NCI-H1694 (cell line): ENCODE data around the gene PYY.
A peak's percentile ranks its signal among the peaks of the same experiment; 100 is the strongest.
"Not testable (repeated sequence)": the region's sequence is repeated elsewhere in the genome, so short reads cannot be mapped to it uniquely, and the experiment has no call there.

Experiments used
- DNase-seq: peaks from one replicate; lab custom pipeline; 2025; lab: John Stamatoyannopoulos, UW

PYY gene

GRCh38 chr17:43945074-43945829, 8.5 kb downstream of the PYY start:
- no peak for DNase-seq

GRCh38 chr17:43942051-43942685, 11.6 kb downstream of the PYY start, which contains the start of gene PPY:
Gene PPY, minus strand, starts transcription at chr17:43942476. Its CDS starts 822 bp downstream, at chr17:43941654.
- DNase-seq = no peak

GRCh38 chr17:43940630-43941029, 13.1 kb downstream of the PYY start:
- peak; percentile 62 for DNase-seq

GRCh38 chr17:43939886-43940285, 13.9 kb downstream of the PYY start:
- no peak for DNase-seq

- not testable (repeated sequence) for DNase-seq
Observed at GRCh38 chr17:43939452-43939851, 14.3 kb downstream of the PYY start.

- DNase-seq = no peak
Observed at GRCh38 chr17:43938838-43939182, 14.9 kb downstream of the PYY start.

- no peak for DNase-seq
Observed at GRCh38 chr17:43936434-43936833, 17.3 kb downstream of the PYY start.

DNA sequence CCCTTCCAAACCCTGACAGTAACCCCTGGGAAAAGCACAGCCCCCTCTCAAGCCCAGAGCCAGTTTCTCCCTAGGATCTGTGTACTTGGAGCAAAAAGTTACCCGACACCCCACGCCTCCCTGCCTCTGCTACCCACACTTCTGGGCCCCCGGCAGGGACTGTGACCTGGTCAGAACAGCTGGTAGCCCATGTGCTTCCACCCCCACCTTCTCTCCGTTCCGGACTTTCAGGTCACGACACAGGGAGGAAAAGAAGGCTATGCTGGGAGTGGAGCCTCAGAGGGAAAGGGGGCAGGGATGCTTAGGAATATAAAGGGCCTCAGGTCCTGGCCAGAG, 17.8 kb downstream of the PYY start:
- no peak for DNase-seq

DNA sequence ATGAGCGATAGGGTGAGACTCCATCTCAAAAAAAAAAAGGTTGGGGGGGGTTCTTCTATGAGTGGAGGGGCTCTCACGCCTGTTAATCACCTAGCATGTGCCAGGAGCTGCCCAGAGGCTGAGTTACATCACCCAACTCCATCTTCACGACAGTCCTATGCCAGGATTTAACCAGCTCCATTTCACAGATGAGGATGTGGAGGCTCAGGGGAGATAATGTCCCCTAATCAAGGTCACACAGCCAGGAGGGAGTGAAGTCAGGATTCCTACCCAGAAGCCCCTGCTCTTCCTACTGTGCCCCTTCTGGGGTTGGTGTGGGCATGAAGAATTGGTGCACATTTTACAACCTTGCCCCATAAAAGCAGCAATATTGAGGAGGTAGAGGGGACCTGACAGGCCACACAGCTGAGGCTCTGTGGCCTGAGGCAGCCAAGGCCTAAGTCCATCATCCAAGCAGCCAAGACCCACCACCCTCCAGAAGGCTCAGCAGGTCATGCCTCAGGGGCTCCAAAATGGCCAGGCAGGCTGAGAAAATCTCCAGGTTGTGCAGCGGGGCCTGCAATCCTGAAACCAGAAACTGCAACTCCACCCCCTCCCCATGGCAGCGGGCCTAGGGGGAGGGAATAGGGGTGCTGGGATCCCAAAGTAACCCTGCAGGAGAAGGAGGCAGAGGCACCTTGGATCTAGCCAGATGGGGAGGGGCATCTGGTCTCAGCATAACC, 18.4 kb downstream of the PYY start:
- no peak for DNase-seq

DNA sequence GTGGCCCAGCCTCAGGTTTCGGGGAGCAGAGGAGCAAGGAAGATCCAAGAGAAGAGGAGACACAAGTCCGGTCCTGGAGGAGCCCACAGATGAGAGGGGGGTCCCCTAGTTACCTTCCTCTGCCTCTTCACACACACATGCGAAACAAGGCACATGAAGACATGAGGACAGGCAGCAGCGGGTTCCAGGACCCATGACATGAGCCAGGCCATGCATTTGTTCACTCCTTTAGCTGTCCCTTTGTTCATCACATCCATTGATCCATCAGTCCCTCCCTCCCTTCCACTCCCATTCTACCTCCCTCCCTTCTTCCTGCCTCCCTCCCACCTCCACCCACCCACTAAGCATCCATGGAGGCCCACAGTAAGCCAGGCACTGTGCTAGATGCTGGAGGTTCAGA, 20.8 kb downstream of the PYY start:
- DNase-seq = no peak

- DNase-seq = no peak
Observed at GRCh38 chr17:43932357-43932756, 21.4 kb downstream of the PYY start.

DNA sequence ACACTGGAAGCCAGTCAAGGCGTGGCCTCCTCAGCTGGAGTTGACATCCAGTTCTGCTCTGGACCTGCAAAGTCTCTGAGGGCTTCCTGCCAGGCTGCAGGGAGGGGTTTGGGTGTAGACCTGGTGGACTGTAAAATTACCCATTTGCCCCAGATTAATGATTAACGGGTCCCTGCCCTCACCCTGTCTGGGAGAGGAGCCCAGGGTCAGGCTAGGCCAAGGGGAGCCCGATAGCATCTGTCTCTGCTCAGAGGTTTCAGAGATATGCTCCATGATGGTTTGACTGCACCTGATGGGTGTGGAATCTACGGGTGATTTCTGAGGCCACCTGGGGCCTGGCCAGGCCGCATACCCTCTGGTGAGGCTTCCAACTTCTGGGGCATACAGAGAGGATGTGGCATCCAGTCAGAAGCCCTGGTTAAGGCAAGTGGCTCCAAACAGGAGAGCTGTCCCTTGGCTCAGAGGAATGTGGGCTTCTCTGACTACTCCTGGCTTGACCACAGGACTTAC, 22.6 kb downstream of the PYY start:
- no peak for DNase-seq

DNA sequence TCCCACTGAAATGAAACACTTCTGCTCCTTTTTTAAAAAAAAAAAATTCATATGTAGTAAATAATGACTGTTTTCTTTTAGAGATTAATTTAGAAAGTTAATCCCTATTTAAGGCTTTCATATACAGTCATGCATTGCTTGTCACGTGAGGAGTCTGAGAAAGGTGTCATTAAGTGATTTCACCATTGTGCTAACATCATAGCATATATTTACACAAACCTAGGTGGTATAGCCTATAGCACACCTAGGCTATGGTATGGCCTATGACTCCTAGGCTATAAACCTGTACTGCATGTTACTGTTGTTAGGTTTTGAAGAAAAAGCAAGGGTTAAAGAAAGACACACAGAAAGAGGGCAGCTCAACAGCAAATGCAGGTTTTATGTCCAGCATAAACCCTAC, 25.1 kb downstream of the PYY start:
- DNase-seq = no peak

DNA sequence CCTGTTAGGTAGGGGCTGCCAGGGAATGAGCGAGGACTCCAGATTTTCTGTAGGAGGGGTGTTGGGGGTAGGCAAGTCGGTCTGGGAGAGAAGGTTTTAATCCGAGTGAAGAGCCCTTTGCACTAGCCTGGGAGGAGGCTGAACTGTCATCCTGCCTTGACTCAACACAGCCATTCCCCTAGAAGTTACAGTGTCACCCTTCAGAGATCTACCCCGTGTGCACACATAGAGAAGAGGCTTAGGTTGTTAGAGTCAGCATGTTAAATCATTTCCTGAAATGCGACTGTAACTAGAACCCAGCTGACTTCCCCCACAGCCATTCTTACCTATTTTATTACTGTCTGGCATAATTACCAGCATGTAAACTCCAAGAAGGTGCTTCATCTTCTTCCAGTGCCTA, 25.8 kb downstream of the PYY start:
- DNase-seq = not testable (repeated sequence)

GRCh38 chr17:43927060-43927864, 26.5 kb downstream of the PYY start:
- no peak for DNase-seq

- DNase-seq = no peak
Observed at GRCh38 chr17:43924558-43924957, 29.2 kb downstream of the PYY start.

- no peak for DNase-seq
Observed at GRCh38 chr17:43920500-43921095, 33.1 kb downstream of the PYY start.

- DNase-seq = no peak
Observed at GRCh38 chr17:43918026-43918389, 35.7 kb downstream of the PYY start.

GRCh38 chr17:43917348-43918025, 36.3 kb downstream of the PYY start:
- no peak for DNase-seq

DNA sequence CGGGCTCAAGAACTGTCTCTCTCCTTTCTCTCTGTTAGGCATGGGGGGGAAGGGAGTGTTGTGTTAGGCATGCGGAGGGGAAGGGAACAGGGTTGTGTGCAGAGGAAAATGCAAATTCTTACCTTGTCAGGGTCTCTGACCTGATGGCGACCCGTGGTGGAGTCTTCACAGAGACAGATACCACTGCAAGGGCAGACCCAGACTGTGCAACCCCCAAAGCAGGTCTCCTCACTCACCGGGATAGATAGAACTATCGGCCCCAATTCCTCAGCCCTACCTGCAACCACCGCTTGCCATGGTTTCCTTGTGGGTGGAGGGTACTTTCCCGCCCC, 36.8 kb downstream of the PYY start:
- no peak for DNase-seq

DNA sequence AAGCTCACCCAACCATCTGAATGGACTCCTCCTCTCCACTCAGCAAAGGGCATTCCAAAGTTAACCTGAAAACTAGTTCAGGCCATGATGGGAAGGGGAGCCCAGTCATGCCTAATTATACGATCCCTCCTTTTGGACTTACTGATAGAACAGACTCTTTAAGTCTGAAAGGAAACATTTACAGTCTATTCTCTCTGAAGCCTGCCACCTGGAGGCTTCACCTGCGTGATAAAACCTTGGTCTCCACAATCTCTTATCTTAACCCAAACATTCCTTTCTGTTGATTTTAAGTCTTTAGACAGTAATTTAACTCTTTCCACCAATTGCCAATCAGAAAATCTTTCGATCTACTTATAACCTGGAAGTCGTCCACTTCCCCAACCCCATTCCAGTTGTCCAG, 37.4 kb downstream of the PYY start:
- no peak for DNase-seq
